ENCODE measurements around the gene PLXDC1. TPM values are rescaled to one million over a fixed set of nuclear protein-coding genes. Genes with fewer than 3 reads are reported as not detected.
"Not testable (repeated sequence)": the region's sequence is repeated elsewhere in the genome, so short reads cannot be mapped to it uniquely, and the experiment has no call there.

Gene PLXDC1
- total RNA-seq, 1 donor from 2014 or later = under 0.01 TPM

DNA sequence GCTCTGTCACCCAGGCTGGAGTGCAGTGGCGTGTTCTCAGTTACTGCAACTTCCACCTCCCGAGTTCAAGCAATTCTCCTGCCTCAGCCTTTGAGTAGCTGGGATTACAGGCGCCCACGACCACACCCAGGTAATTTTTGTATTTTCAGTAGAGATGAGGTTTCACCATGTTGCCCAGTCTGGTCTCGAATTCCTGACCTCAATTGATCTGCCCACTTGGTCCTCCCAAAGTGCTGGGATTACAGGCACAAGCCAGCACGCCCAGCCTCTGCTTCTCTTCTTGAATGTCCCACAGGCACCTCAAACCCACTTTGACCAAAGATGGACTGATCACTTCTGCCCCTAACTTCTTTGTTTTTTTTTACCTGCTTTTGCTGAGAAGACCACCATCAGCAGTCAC lies 19.1 kb upstream of the PLXDC1 start:
- Histone ChIP-seq H3K36me3 (ENCODE audit: control insufficient read depth, insufficient read depth, low read length) (no peaks in the 10 kb centered on the region), H3K27me3 (ENCODE audit: control insufficient read depth, insufficient read depth, low read length) (no peaks in the 10 kb centered on the region), H3K4me3 (ENCODE audit: low read depth, low read length) (no peak overlapping the region)
- TF ChIP-seq, protein P1, sequence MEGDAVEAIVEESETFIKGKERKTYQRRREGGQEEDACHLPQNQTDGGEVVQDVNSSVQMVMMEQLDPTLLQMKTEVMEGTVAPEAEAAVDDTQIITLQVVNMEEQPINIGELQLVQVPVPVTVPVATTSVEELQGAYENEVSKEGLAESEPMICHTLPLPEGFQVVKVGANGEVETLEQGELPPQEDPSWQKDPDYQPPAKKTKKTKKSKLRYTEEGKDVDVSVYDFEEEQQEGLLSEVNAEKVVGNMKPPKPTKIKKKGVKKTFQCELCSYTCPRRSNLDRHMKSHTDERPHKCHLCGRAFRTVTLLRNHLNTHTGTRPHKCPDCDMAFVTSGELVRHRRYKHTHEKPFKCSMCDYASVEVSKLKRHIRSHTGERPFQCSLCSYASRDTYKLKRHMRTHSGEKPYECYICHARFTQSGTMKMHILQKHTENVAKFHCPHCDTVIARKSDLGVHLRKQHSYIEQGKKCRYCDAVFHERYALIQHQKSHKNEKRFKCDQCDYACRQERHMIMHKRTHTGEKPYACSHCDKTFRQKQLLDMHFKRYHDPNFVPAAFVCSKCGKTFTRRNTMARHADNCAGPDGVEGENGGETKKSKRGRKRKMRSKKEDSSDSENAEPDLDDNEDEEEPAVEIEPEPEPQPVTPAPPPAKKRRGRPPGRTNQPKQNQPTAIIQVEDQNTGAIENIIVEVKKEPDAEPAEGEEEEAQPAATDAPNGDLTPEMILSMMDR (IDR thresholded peaks at IDR 0.05; ENCODE audit: insufficient read depth, low read length, severe bottlenecking) = no peak
- FAIRE-seq (no peak), DNase-seq (ENCODE audit: low read depth) (no peak)

DNA sequence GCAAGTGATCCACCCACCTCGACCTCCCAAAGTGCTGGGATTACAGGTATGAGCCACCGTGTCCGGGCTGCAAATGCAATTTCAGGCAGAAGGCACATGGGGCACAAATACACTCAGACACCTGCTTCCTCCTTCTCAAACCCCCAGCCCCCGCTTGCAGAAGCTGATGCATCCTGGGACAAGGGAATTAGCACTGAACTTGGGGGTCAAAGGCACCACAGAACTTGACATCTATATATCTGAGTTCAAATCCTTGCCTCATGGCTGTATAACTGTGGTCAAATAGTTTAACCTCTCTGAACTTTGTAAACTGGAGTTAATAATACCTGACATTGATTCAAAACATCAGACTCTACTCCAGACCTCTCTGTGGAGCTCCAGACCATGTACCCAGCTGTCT lies 18.7 kb upstream of the PLXDC1 start:
- Histone ChIP-seq H3K27me3 (ENCODE audit: control insufficient read depth, insufficient read depth, low read length) (peaks cover under 1% of the 10 kb centered on the region), H3K4me3 (ENCODE audit: low read depth, low read length) (no peak overlapping the region), H3K36me3 (ENCODE audit: control insufficient read depth, insufficient read depth, low read length) (no peaks in the 10 kb centered on the region)
- FAIRE-seq (no peak), DNase-seq (ENCODE audit: low read depth) (no peak)
- TF ChIP-seq, protein P1 (IDR thresholded peaks at IDR 0.05; ENCODE audit: insufficient read depth, low read length, severe bottlenecking) = no peak

DNA sequence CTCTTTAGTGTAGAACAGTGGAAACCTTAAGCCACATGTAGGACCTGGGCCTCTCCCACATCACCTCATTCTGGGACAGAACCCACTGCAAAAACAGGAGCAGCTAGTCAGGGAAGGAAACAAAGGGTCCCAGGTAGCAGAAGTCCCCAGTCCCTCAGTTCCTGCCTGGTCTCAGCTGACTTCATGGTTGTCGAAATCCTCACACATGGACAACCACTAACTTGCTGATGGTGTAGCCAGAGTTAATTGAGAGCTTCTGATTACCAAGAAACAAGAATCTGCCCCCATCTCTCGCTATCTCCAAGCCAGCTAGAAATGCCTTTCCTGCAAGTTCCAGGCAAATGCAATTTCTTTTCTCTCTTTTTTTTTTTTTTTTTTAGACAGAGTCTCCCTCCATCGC lies 18.1 kb upstream of the PLXDC1 start:
- DNase-seq (ENCODE audit: low read depth) (no peak), FAIRE-seq (no peak)
- Histone ChIP-seq H3K36me3 (ENCODE audit: control insufficient read depth, insufficient read depth, low read length) (no peaks in the 10 kb centered on the region), H3K27me3 (ENCODE audit: control insufficient read depth, insufficient read depth, low read length) (peaks cover 5% of the 10 kb centered on the region), H3K4me3 (ENCODE audit: low read depth, low read length) (no peak overlapping the region)
- TF ChIP-seq, protein P1 (IDR thresholded peaks at IDR 0.05; ENCODE audit: insufficient read depth, low read length, severe bottlenecking) = no peak

DNA sequence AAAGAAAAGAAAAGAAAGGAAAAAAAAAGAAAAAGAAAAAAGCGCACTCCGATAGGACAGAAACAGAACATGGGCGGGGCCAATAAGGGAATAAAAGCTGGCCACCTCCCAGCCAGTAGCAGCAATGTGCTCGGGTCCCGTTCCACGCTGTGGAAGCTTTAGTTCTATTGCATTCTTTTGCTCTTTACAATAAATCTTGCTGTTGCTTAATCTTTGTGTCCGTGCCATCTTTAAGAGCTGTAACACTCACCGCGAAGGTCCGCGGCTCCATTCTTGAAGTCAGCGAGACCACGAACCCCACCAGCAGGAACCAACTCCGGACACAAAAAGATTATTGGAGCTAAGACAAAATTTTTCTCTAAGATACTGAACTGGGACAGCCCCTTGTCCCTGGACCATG lies 17.7 kb upstream of the PLXDC1 start:
- no peak for DNase-seq (ENCODE audit: low read depth)
- TF ChIP-seq, protein P1 (IDR thresholded peaks at IDR 0.05; ENCODE audit: insufficient read depth, low read length, severe bottlenecking) = no peak
- no peak for FAIRE-seq

DNA sequence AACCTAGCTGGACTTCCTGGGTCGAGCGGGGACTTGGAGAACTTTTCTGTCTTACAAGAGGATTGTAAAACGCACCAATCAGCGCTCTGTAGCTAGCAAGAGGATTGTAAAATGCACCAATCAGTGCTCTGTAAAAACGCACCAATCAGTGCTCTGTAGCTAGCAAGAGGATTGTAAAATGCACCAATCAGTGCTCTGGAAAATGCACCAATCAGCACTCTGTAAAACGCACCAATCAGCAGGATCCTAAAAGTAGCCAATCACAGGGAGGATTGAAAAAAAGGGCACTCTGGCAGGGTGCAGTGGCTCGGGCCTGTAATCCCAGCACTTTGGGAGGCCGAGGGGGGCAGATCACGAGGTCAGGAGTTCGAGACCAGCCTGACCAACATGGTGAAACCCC lies 17.1 kb upstream of the PLXDC1 start:
- not testable (repeated sequence) for H3K27me3 ChIP-seq (ENCODE audit: control insufficient read depth, insufficient read depth, low read length); H3K36me3 ChIP-seq (ENCODE audit: control insufficient read depth, insufficient read depth, low read length); DNase-seq (ENCODE audit: low read depth); H3K4me3 ChIP-seq (ENCODE audit: low read depth, low read length); FAIRE-seq

More for the DNA sequence above, 17.7 kb upstream of the PLXDC1 start:
- Histone ChIP-seq H3K4me3 (ENCODE audit: low read depth, low read length) (no peak overlapping the region), H3K27me3 (ENCODE audit: control insufficient read depth, insufficient read depth, low read length) (peaks cover 5% of the 10 kb centered on the region), H3K36me3 (ENCODE audit: control insufficient read depth, insufficient read depth, low read length) (no peaks in the 10 kb centered on the region)

DNA sequence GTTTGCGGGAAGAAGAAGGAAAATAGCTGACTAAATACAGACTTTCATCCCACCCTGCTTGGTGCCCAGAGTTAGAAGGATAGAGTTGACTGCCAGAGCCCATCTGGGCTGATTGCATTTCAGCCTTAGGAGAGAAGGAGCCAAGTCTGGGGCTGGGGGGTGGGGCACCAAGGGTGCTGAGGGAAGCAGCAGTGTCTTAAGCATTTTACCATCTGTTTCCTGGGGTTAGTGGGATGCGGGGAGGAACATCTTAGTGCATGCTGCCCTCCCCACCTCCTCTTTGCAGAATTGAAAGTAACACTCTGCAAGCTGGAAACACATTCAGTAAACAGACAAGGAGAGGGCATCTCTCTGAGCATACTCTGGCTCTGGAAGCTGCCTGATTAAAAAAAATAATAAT lies 16.0 kb upstream of the PLXDC1 start:
- TF ChIP-seq, protein P1 (IDR thresholded peaks at IDR 0.05; ENCODE audit: insufficient read depth, low read length, severe bottlenecking) = no peak
- Histone ChIP-seq H3K4me3 (ENCODE audit: low read depth, low read length) (no peak overlapping the region), H3K36me3 (ENCODE audit: control insufficient read depth, insufficient read depth, low read length) (no peaks in the 10 kb centered on the region), H3K27me3 (ENCODE audit: control insufficient read depth, insufficient read depth, low read length) (peaks cover 5% of the 10 kb centered on the region)
- no peak for FAIRE-seq
- no peak for DNase-seq (ENCODE audit: low read depth)

Data from bronchial epithelial cell (primary cell).